Measurements from ENCODE around the gene ZNF497. TPM values are rescaled to one million over a fixed set of nuclear protein-coding genes. Genes with fewer than 3 reads are reported as not detected.

The ZNF497 gene
- total RNA-seq, 2 experiments from 2014 or later: 0.28 to 0.55 TPM

GRCh38 chr19:58385313-58385890 lies 22.9 kb upstream of the ZNF497 start:
- peaks cover 39% of the 10 kb centered on the region for H3K36me3 Mint-ChIP-seq (ENCODE audit: low read depth)
- no peaks in the 10 kb centered on the region for H3K9me3 Mint-ChIP-seq
- ChIA-PET POLR2A (interaction anchor here (2.3 kb wide), 1 partner anchor 23 kb away, joined by 7 read pairs; the partner anchor contains the start of gene ZNF584), CTCF (no interaction called here)
- no peaks in the 10 kb centered on the region for H3K27me3 Mint-ChIP-seq
- H3K9me3 ChIP-seq (ENCODE audit: control insufficient read depth in 1 of 2, insufficient read depth in 1 of 2, low read length in 2 of 2): no peaks in the 10 kb centered on the region
- peak overlapping the region; percentile 79 for H3K4me3 ChIP-seq (ENCODE audit: low read length)
- DNase-seq (peak in 1 of 14 experiments; percentile 18), ATAC-seq (ENCODE audit: poor library complexity) (no peak)
- H3K4me1 ChIP-seq (ENCODE audit: insufficient read depth, low read length): peaks cover 58% of the 10 kb centered on the region
- peak overlapping the region; percentile 93 to 97 for H3K27ac ChIP-seq (ENCODE audit: low read depth in 1 of 2, low read length in 2 of 2)
- intact Hi-C loops (cut with DNase I, micrococcal nuclease): loop anchor here (5.0 kb wide), 2 partner anchors 82 to 203 kb away; partner anchors contain the start of genes ZNF274 (in 1 of the 2) and ZNF324 (in 1 of the 2)
- no peaks in the 10 kb centered on the region for H3K27me3 ChIP-seq (ENCODE audit: control insufficient read depth in 1 of 2, insufficient read depth in 2 of 2, low read length in 2 of 2)
- no peak for TF ChIP-seq CTCF (IDR thresholded peaks at IDR 0.05)
- peak overlapping the region; percentile 98 for H3K27ac Mint-ChIP-seq
- peaks cover 17% of the 10 kb centered on the region for H3K36me3 ChIP-seq (ENCODE audit: insufficient read depth, low read length)
- H3K4me3 Mint-ChIP-seq: peak overlapping the region; percentile 99
- peaks cover 50% of the 10 kb centered on the region for H3K4me1 Mint-ChIP-seq (ENCODE audit: low read depth)

GRCh38 chr19:58382997-58383603 lies 20.5 kb upstream of the ZNF497 start:
- no peak overlapping the region for H3K27ac ChIP-seq (ENCODE audit: low read depth in 1 of 2, low read length in 2 of 2)
- peaks cover 58% of the 10 kb centered on the region for H3K4me1 ChIP-seq (ENCODE audit: insufficient read depth, low read length)
- no peaks in the 10 kb centered on the region for H3K27me3 ChIP-seq (ENCODE audit: control insufficient read depth in 1 of 2, insufficient read depth in 2 of 2, low read length in 2 of 2)
- intact Hi-C loops (cut with DNase I, micrococcal nuclease): no loop called here
- DNase-seq: peak in 1 of 14 experiments; percentile 22
- no peak for ATAC-seq (ENCODE audit: poor library complexity)
- H3K4me3 ChIP-seq (ENCODE audit: low read length): no peak overlapping the region
- Mint-ChIP-seq H3K27ac (peak overlapping the region; percentile 86), H3K27me3 (no peaks in the 10 kb centered on the region), H3K36me3 (ENCODE audit: low read depth) (peaks cover 24% of the 10 kb centered on the region), H3K4me3 (peak overlapping the region; percentile 45), H3K9me3 (no peaks in the 10 kb centered on the region), H3K4me1 (ENCODE audit: low read depth) (peaks cover 49% of the 10 kb centered on the region)
- no peaks in the 10 kb centered on the region for H3K9me3 ChIP-seq (ENCODE audit: control insufficient read depth in 1 of 2, insufficient read depth in 1 of 2, low read length in 2 of 2)
- no peak for TF ChIP-seq CTCF (IDR thresholded peaks at IDR 0.05)
- ChIA-PET CTCF (no interaction called here), POLR2A (interaction anchor here (2.7 kb wide), 1 partner anchor 20 kb away, joined by 21 read pairs; the partner anchor contains the start of gene ZNF497)
- peaks cover 2% of the 10 kb centered on the region for H3K36me3 ChIP-seq (ENCODE audit: insufficient read depth, low read length)

GRCh38 chr19:58381460-58382212 lies 19.1 kb upstream of the ZNF497 start:
- TF ChIP-seq CTCF (IDR thresholded peaks at IDR 0.05): no peak
- H3K27me3 Mint-ChIP-seq: no peaks in the 10 kb centered on the region
- H3K27me3 ChIP-seq (ENCODE audit: control insufficient read depth in 1 of 2, insufficient read depth in 2 of 2, low read length in 2 of 2): no peaks in the 10 kb centered on the region
- CTCF ChIA-PET: interaction anchor here (1.0 to 1.4 kb wide), 2 partner anchors 133 to 139 kb away, joined by 4 read pairs; partner anchors contain the start of gene ZBTB45
- H3K9me3 Mint-ChIP-seq: no peaks in the 10 kb centered on the region
- POLR2A ChIA-PET: interaction anchor here (0.9 to 2.7 kb wide), 5 partner anchors 19 to 173 kb away, joined by 3 to 21 read pairs (median 3); partner anchors contain the start of genes CHMP2A, ZNF132, ZNF497 and ZNF584
- intact Hi-C loops (cut with DNase I, micrococcal nuclease): loop anchor here (1.0 to 2.0 kb wide), 5 partner anchors 19 to 95 kb away; partner anchors contain the start of genes ZNF446 (in 1 of the 2), ZNF497 (in 1 of the 2), ZNF584 (in 1 of the 2) and ZSCAN22 (in 1 of the 2)
- peaks cover 51% of the 10 kb centered on the region for H3K4me1 ChIP-seq (ENCODE audit: insufficient read depth, low read length)
- peak in 1 of 14 experiments; percentile 42 for DNase-seq
- H3K36me3 Mint-ChIP-seq (ENCODE audit: low read depth): peaks cover 10% of the 10 kb centered on the region
- peaks cover 37% of the 10 kb centered on the region for H3K4me1 Mint-ChIP-seq (ENCODE audit: low read depth)
- peak overlapping the region; percentile 82 for H3K4me3 ChIP-seq (ENCODE audit: low read length)
- peak overlapping the region; percentile 86 for H3K27ac Mint-ChIP-seq
- peak overlapping the region; percentile 76 to 92 for H3K27ac ChIP-seq (ENCODE audit: low read depth in 1 of 2, low read length in 2 of 2)
- H3K9me3 ChIP-seq (ENCODE audit: control insufficient read depth in 1 of 2, insufficient read depth in 1 of 2, low read length in 2 of 2): no peaks in the 10 kb centered on the region
- no peak for ATAC-seq (ENCODE audit: poor library complexity)
- H3K4me3 Mint-ChIP-seq: peak overlapping the region; percentile 92
- no peaks in the 10 kb centered on the region for H3K36me3 ChIP-seq (ENCODE audit: insufficient read depth, low read length)
